HepG2 (cell line): ENCODE results near the gene COX7B. TPM values are rescaled to one million over a fixed set of nuclear protein-coding genes. Genes with fewer than 3 reads are reported as not detected.

ENCODE experiments used
- ATF5 ChIP-seq: sonication (generic); formaldehyde crosslinking; IDR thresholded peaks from 2 replicates; pipeline ENCODE4 v1.4.0; 2020; ENCODE audit warnings: mild to moderate bottlenecking, low read depth, missing genetic modification reagents
- FOXJ3 ChIP-seq: sonication (generic); formaldehyde crosslinking; IDR thresholded peaks from 2 replicates; pipeline ENCODE4 v1.4.0; 2020; ENCODE audit warnings: missing genetic modification reagents, mild to moderate bottlenecking, borderline replicate concordance
- GPN1 ChIP-seq: sonication (generic); formaldehyde crosslinking; IDR thresholded peaks from 2 replicates; pipeline ENCODE4 v1.5.1; 2020; ENCODE audit warnings: missing genetic modification reagents, borderline replicate concordance
- HIC2 ChIP-seq: sonication (generic); formaldehyde crosslinking; IDR thresholded peaks from 2 replicates; pipeline ENCODE4 v1.9.0; 2022; ENCODE audit warnings: low read depth, missing genetic modification reagents
- HNRNPUL1 ChIP-seq: fragments of 200-400 bp; formaldehyde crosslinking; IDR thresholded peaks from 2 replicates; pipeline ENCODE4 v1.6.1; 2017; ENCODE audit warnings: low read depth, mild to moderate bottlenecking, low read length, moderate library complexity
- KDM5A ChIP-seq: fragments of 200-600 bp; sonication (generic); IDR thresholded peaks from 2 replicates; pipeline ENCODE4 v1.7.0; 2018; ENCODE audit warnings: antibody characterized with exemption, mild to moderate bottlenecking, low read length, borderline replicate concordance
- MYC ChIP-seq: sonication (generic); formaldehyde crosslinking; IDR thresholded peaks from 2 replicates; pipeline ENCODE4 v1.9.0; 2021; ENCODE audit warnings: missing genetic modification reagents, borderline replicate concordance
- MYPOP ChIP-seq: sonication (generic); formaldehyde crosslinking; IDR thresholded peaks from 2 replicates; pipeline ENCODE4 v1.8.1; 2023; ENCODE audit warnings: mild to moderate bottlenecking, moderate library complexity, missing genetic modification reagents
- MZF1 ChIP-seq: sonication (generic); formaldehyde crosslinking; IDR thresholded peaks from 2 replicates; pipeline ENCODE4 v1.8.1; 2023; ENCODE audit warnings: mild to moderate bottlenecking, missing genetic modification reagents, borderline replicate concordance
- RFX5 ChIP-seq: IDR thresholded peaks from 2 replicates; pipeline ENCODE4 v1.6.1; 2011; ENCODE audit warnings: low read depth, low read length, improper control_type of control experiment
- RXRA ChIP-seq: sonication (generic); formaldehyde crosslinking; IDR thresholded peaks from 2 replicates; pipeline ENCODE4 v1.5.1; 2020; ENCODE audit warnings: missing genetic modification reagents
- THAP11 ChIP-seq: IDR thresholded peaks from 2 replicates; pipeline ENCODE4 v1.6.1; 2016; ENCODE audit warnings: missing biosample characterization, missing genetic modification reagents
- THYN1 ChIP-seq: sonication (generic); formaldehyde crosslinking; IDR thresholded peaks from 2 replicates; pipeline ENCODE4 v1.8.1; 2023; ENCODE audit warnings: low read depth, mild to moderate bottlenecking, moderate library complexity, missing genetic modification reagents, borderline replicate concordance
- ZMAT3 ChIP-seq: sonication (generic); formaldehyde crosslinking; conservative IDR thresholded peaks from 2 replicates; pipeline ENCODE4 v1.7.0; 2021; ENCODE audit warnings: missing genetic modification reagents
- ZNF101 ChIP-seq: sonication (generic); formaldehyde crosslinking; IDR thresholded peaks from 2 replicates; pipeline ENCODE4 v1.4.0; 2020; ENCODE audit warnings: mild to moderate bottlenecking, low read depth, missing genetic modification reagents, borderline replicate concordance
- ZNF430 ChIP-seq: sonication (generic); formaldehyde crosslinking; IDR thresholded peaks from 2 replicates; pipeline ENCODE4 v1.9.0; 2021; ENCODE audit warnings: mild to moderate bottlenecking, missing genetic modification reagents
- ZNF550 ChIP-seq: sonication (generic); formaldehyde crosslinking; IDR thresholded peaks from 2 replicates; pipeline ENCODE4 v1.4.0; 2020; ENCODE audit warnings: mild to moderate bottlenecking, missing genetic modification reagents, borderline replicate concordance
- ZNF691 ChIP-seq: sonication (generic); formaldehyde crosslinking; IDR thresholded peaks from 2 replicates; pipeline ENCODE4 v1.4.0; 2020; ENCODE audit warnings: missing genetic modification reagents, low read depth, mild to moderate bottlenecking, borderline replicate concordance
- ZNF777 ChIP-seq: sonication (generic); formaldehyde crosslinking; IDR thresholded peaks from 2 replicates; pipeline ENCODE4 v1.4.0; 2020; ENCODE audit warnings: missing genetic modification reagents
- ZNF83 ChIP-seq: sonication (generic); formaldehyde crosslinking; IDR thresholded peaks from 2 replicates; pipeline ENCODE4 v1.4.0; 2020; ENCODE audit warnings: missing genetic modification reagents, mild to moderate bottlenecking, borderline replicate concordance
- polyA plus RNA-seq, 8 experiments: library from polyadenylated mRNA; depleted of rRNA in 3 of 8; stranded (reverse) in 7 of 8; unstranded in 1 of 8; fragments of >200 nt; fragmentation: Illumina TruSeq in 4 of 8; extraction: Trizol in 4 of 8; gene quantifications; 2 replicates each; pipeline versions ENCODE4 v1.2.1 to v1.2.3, GENCODE V29; 2011 to 2016; ENCODE audit warnings: low read depth in 4 of 8, missing spikeins in 1 of 8, mixed read lengths in 1 of 8; ENCODE audit not compliant: insufficient read depth in 1 of 8
- total RNA-seq, 5 experiments: library from RNA; depleted of rRNA; stranded (reverse); fragments of >200 nt; fragmentation: Illumina TruSeq; extraction: Trizol; gene quantifications; 2 replicates each; pipeline ENCODE4 v1.2.3, GENCODE V29; 2016; ENCODE audit warnings: low read depth in 1 of 5
- TF ChIP-seq, protein P1 (sequence below): sonication (generic); formaldehyde crosslinking; IDR thresholded peaks from 2 replicates; pipeline ENCODE4 v1.4.0; 2020; ENCODE audit warnings: missing genetic modification reagents, borderline replicate concordance

The COX7B gene
- total and polyA plus RNA-seq, 2 of the 13 experiments (the other 11 are each of a cell fraction or from before 2014, with no cell fraction given) = 375 to 635 TPM

GRCh38 chrX:77910108-77910840 is 11.0 kb downstream of the COX7B start, which contains the start of gene ATP7A (continued):
- TF ChIP-seq THAP11 (CRISPR knock-in tag) (peak; percentile 79), MYC (peak; percentile 75; the same call in 1 of the 2 replicates), KDM5A (no peak; the same call in 1 of the 2 replicates), ZNF691 (CRISPR knock-in tag) (no peak), MZF1 (CRISPR knock-in tag) (no peak), ZMAT3 (CRISPR knock-in tag) (no peak), ZNF550 (CRISPR knock-in tag) (no peak), RFX5 (no peak), GPN1 (CRISPR knock-in tag) (no peak), ZNF101 (CRISPR knock-in tag) (no peak), HIC2 (CRISPR knock-in tag) (no peak), MYPOP (CRISPR knock-in tag) (no peak), ZNF430 (0 out of 2 replicates have a peak, but pooled peaks have one; percentile 48), THYN1 (CRISPR knock-in tag) (no peak), HNRNPUL1 (no peak), ZNF83 (no peak), ATF5 (CRISPR knock-in tag) (no peak), ZNF777 (CRISPR knock-in tag) (no peak), RXRA (CRISPR knock-in tag) (0 out of 2 replicates have a peak, but pooled peaks have one; percentile 48), FOXJ3 (CRISPR knock-in tag) (no peak)
- TF ChIP-seq, protein P1, sequence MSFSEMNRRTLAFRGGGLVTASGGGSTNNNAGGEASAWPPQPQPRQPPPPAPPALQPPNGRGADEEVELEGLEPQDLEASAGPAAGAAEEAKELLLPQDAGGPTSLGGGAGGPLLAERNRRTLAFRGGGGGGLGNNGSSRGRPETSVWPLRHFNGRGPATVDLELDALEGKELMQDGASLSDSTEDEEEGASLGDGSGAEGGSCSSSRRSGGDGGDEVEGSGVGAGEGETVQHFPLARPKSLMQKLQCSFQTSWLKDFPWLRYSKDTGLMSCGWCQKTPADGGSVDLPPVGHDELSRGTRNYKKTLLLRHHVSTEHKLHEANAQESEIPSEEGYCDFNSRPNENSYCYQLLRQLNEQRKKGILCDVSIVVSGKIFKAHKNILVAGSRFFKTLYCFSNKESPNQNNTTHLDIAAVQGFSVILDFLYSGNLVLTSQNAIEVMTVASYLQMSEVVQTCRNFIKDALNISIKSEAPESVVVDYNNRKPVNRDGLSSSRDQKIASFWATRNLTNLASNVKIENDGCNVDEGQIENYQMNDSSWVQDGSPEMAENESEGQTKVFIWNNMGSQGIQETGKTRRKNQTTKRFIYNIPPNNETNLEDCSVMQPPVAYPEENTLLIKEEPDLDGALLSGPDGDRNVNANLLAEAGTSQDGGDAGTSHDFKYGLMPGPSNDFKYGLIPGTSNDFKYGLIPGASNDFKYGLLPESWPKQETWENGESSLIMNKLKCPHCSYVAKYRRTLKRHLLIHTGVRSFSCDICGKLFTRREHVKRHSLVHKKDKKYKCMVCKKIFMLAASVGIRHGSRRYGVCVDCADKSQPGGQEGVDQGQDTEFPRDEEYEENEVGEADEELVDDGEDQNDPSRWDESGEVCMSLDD (CRISPR knock-in tag) = no peak
